ENCODE results near the gene POLR2B. TPM values are rescaled to one million over a fixed set of nuclear protein-coding genes. Genes with fewer than 3 reads are reported as not detected.

POLR2B gene
- total RNA-seq, 1 experiment from 2014 or later: 129 TPM

GRCh38 chr4:57018980-57019379 is 40.3 kb downstream of the POLR2B start:
- peaks cover 19% of the 10 kb centered on the region for H3K79me2 ChIP-seq (ENCODE audit: insufficient read depth, low read length)
- no peaks in the 10 kb centered on the region for H3K9me2 ChIP-seq (ENCODE audit: insufficient read depth)
- H3K9ac ChIP-seq (ENCODE audit: low read length): no peak overlapping the region
- DNase-seq (ENCODE audit: low read depth, low spot score) (no peak), ATAC-seq (no peak)
- intact Hi-C loops (cut with micrococcal nuclease): no loop called here
- ChIA-PET RAD21 (ENCODE audit: low non-redundant PET in 1 of 2, low total read pairs in 2 of 2, uncharacterized antibody in 2 of 2, unreplicated experiment in 2 of 2) (no interaction called here), POLR2A (no interaction called here), CTCF (no interaction called here)
- no peak overlapping the region for H2AFZ ChIP-seq (ENCODE audit: low read depth, low read length, poor library complexity, severe bottlenecking)
- H3K4me2 ChIP-seq (ENCODE audit: low read length): no peak overlapping the region
- H3K9me3 ChIP-seq (ENCODE audit: control insufficient read depth in 1 of 2, insufficient read depth in 1 of 2, low read depth in 1 of 2, low read length in 2 of 2): no peaks in the 10 kb centered on the region
- H4K20me1 ChIP-seq (ENCODE audit: insufficient read depth): no peaks in the 10 kb centered on the region; the same call in 1 of the 2 replicates
- H3K36me3 ChIP-seq (ENCODE audit: control insufficient read depth in 1 of 2, insufficient read depth in 2 of 2, low read length in 2 of 2): peaks cover 60 to 61% of the 10 kb centered on the region in 2 experiments
- TF ChIP-seq RAD21 (IDR thresholded peaks at IDR 0.05; ENCODE audit: low read depth) (no peak), FOSL1 (IDR thresholded peaks at IDR 0.05; ENCODE audit: low read depth) (no peak), CTCF (IDR thresholded peaks at IDR 0.05 in 2 of 3, conservative IDR thresholded peaks at IDR 0.05 in 1 of 3; ENCODE audit: borderline replicate concordance in 1 of 3, insufficient read depth in 1 of 3, low read depth in 2 of 3, low read length in 2 of 3) (no peak), YY1 (IDR thresholded peaks at IDR 0.05; ENCODE audit: extremely low read depth, insufficient replicate concordance, low read depth, low read length) (no peak), JUND (IDR thresholded peaks at IDR 0.05) (no peak), SRF (IDR thresholded peaks at IDR 0.05; ENCODE audit: low read depth) (no peak), EZH2phosphoT487 (IDR thresholded peaks at IDR 0.05; ENCODE audit: borderline replicate concordance) (no peak), EGR1 (IDR thresholded peaks at IDR 0.05; ENCODE audit: low read depth) (no peak), POLR2AphosphoS5 (IDR thresholded peaks at IDR 0.05; ENCODE audit: low read depth, low read length) (no peak), CEBPB (IDR thresholded peaks at IDR 0.05; ENCODE audit: low read depth) (no peak), SIN3A (IDR thresholded peaks at IDR 0.05; ENCODE audit: low read depth) (no peak), SP1 (IDR thresholded peaks at IDR 0.05; ENCODE audit: low read depth) (no peak), POLR2A (IDR thresholded peaks at IDR 0.05; ENCODE audit: borderline replicate concordance, extremely low read depth, insufficient read depth, insufficient read length) (no peak), REST (IDR thresholded peaks at IDR 0.05; ENCODE audit: low read depth) (no peak)
- TF ChIP-seq, protein P1, sequence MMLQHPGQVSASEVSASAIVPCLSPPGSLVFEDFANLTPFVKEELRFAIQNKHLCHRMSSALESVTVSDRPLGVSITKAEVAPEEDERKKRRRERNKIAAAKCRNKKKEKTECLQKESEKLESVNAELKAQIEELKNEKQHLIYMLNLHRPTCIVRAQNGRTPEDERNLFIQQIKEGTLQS (IDR thresholded peaks at IDR 0.05): no peak
- TF ChIP-seq, protein P2, sequence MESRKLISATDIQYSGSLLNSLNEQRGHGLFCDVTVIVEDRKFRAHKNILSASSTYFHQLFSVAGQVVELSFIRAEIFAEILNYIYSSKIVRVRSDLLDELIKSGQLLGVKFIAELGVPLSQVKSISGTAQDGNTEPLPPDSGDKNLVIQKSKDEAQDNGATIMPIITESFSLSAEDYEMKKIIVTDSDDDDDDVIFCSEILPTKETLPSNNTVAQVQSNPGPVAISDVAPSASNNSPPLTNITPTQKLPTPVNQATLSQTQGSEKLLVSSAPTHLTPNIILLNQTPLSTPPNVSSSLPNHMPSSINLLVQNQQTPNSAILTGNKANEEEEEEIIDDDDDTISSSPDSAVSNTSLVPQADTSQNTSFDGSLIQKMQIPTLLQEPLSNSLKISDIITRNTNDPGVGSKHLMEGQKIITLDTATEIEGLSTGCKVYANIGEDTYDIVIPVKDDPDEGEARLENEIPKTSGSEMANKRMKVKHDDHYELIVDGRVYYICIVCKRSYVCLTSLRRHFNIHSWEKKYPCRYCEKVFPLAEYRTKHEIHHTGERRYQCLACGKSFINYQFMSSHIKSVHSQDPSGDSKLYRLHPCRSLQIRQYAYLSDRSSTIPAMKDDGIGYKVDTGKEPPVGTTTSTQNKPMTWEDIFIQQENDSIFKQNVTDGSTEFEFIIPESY (IDR thresholded peaks at IDR 0.05; ENCODE audit: extremely low read depth, insufficient replicate concordance, low read length): no peak
- TF ChIP-seq, protein P3, sequence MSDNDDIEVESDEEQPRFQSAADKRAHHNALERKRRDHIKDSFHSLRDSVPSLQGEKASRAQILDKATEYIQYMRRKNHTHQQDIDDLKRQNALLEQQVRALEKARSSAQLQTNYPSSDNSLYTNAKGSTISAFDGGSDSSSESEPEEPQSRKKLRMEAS (IDR thresholded peaks at IDR 0.05): no peak
- no TSS peak for BruUV-seq (replicated peaks)
- no peaks in the 10 kb centered on the region for H3K4me1 ChIP-seq (ENCODE audit: control insufficient read depth in 1 of 2, insufficient read depth in 2 of 2, low read length in 2 of 2)
- H3K4me3 ChIP-seq (replicated peaks in 1 of 2; ENCODE audit: low read depth in 1 of 2, low read length in 2 of 2): no peak overlapping the region
- no peaks in the 10 kb centered on the region for H3K27me3 ChIP-seq (ENCODE audit: insufficient read depth, low read length)
- no peak overlapping the region for H3K27ac ChIP-seq (ENCODE audit: low read depth, low read length)
